GM21381 (cell line): ENCODE results near the gene FAM3A.
"Not testable (repeated sequence)": the region's sequence is repeated elsewhere in the genome, so short reads cannot be mapped to it uniquely, and the experiment has no call there.

Experiments
- ATAC-seq: cut with Tn5 transposase; IDR thresholded peaks from one replicate; pipeline ENCODE4 v1.9.1; 2021; ENCODE audit warnings: mild to moderate bottlenecking, moderate library complexity; ENCODE audit not compliant: unreplicated experiment

FAM3A gene

GRCh38 chrX:154515966-154516655 is at the start of gene FAM3A:
FAM3A (minus strand) TSS chrX:154516232; CDS start chrX:154515772, 460 bp downstream.
- ATAC-seq, result peak; percentile 91

- not testable (repeated sequence) for ATAC-seq
These were observed 46.3 kb upstream of the FAM3A start for GRCh38 chrX:154562295-154562694.

- ATAC-seq, result not testable (repeated sequence)
These were observed 44.3 kb upstream of the FAM3A start for GRCh38 chrX:154560326-154560725.

- ATAC-seq, result not testable (repeated sequence)
These were observed 42.9 kb upstream of the FAM3A start for GRCh38 chrX:154558896-154559295.

GRCh38 chrX:154558060-154558690 is 42.1 kb upstream of the FAM3A start:
- ATAC-seq, result not testable (repeated sequence)

GRCh38 chrX:154552112-154552806 is 36.2 kb upstream of the FAM3A start:
- ATAC-seq, result not testable (repeated sequence)

- ATAC-seq, result no peak
These were observed 33.7 kb upstream of the FAM3A start for GRCh38 chrX:154549766-154550165.

GRCh38 chrX:154548028-154548316 is 31.9 kb upstream of the FAM3A start:
- ATAC-seq, result no peak

GRCh38 chrX:154547245-154548027 is 31.4 kb upstream of the FAM3A start, which contains the start of gene IKBKG:
IKBKG (plus strand) TSS chrX:154547620; CDS start chrX:154552003, 4,383 bp downstream.
- peak; percentile 78 for ATAC-seq

GRCh38 chrX:154546354-154547244 is 30.6 kb upstream of the FAM3A start, which contains the start of gene G6PD:
G6PD (minus strand) TSS chrX:154546846; CDS start chrX:154546155, 691 bp downstream.
- peak; percentile 55 for ATAC-seq

- no peak for ATAC-seq
These were observed 29.7 kb upstream of the FAM3A start for GRCh38 chrX:154545673-154546274.

GRCh38 chrX:154542723-154543424 is 26.8 kb upstream of the FAM3A start:
- no peak for ATAC-seq

GRCh38 chrX:154541896-154542722 is 26.1 kb upstream of the FAM3A start:
- ATAC-seq, result no peak

GRCh38 chrX:154541589-154541895 is 25.5 kb upstream of the FAM3A start:
- no peak for ATAC-seq

GRCh38 chrX:154540897-154541535 is 25.0 kb upstream of the FAM3A start:
- ATAC-seq, result no peak

GRCh38 chrX:154540365-154540764 is 24.3 kb upstream of the FAM3A start:
- not testable (repeated sequence) for ATAC-seq

GRCh38 chrX:154539077-154539476 is 23.0 kb upstream of the FAM3A start:
- ATAC-seq, result no peak

GRCh38 chrX:154535892-154536291 is 19.9 kb upstream of the FAM3A start:
- ATAC-seq, result no peak
